GM18909 (cell line): ENCODE data around the gene FAM168B.
"Not testable (repeated sequence)": the region's sequence is repeated elsewhere in the genome, so short reads cannot be mapped to it uniquely, and the experiment has no call there.

Source experiments
- ATAC-seq: cut with Tn5 transposase; IDR thresholded peaks from one replicate; pipeline ENCODE4 v1.9.1; 2021; ENCODE audit warnings: mild to moderate bottlenecking; ENCODE audit not compliant: unreplicated experiment, poor library complexity

Gene FAM168B

DNA sequence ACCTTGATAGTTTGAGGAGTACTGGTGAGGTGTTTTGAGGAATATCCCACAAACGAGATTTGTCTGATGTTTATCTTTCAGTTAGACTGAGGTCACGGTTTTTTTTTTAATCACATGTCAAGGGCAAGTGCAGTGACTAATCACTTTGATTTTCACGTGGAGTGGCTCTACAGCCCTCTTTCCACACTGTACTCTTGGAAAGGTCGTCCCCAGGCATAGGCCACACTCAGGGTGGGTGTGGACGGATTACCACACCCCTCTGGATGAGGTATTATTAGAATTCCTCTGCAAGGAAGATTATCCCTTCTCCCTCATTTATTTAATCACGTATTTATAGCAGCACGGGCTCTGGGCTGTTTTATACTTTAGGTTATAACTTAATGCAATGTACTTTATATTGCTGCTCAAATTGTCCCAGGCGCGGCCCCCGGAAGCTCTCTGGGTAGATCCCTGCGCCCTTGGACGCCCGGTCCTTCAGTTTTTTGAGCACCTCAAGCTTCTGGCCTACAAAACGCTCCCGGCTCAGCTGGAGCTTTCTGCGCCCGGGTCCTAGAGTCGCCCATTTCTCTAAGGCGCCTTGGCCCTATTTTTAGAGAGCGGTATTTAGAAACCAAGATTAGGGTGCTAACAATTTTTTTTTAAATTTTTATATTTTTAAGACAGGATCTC lies 11.4 kb upstream of the FAM168B start:
- ATAC-seq: peak; percentile 77

DNA sequence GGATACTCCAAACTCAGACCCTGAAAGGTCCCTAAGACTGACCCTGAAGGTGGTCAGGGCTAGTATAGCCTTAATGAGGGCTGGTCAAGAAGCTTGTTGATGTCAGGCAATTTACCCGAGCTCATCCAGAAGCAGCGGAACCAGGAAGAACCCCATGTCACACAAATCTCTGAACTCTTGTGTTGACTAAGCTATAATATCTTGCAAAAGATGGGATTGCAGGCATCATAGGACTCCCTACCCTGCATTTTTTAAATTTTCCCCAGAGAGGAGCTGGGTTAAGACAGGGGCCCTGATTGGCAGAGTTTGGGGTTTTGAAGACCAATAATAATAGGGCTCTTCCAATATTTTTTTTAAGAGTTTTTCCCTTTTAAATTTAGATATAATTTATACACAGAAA lies 9.9 kb upstream of the FAM168B start:
- ATAC-seq: no peak

DNA sequence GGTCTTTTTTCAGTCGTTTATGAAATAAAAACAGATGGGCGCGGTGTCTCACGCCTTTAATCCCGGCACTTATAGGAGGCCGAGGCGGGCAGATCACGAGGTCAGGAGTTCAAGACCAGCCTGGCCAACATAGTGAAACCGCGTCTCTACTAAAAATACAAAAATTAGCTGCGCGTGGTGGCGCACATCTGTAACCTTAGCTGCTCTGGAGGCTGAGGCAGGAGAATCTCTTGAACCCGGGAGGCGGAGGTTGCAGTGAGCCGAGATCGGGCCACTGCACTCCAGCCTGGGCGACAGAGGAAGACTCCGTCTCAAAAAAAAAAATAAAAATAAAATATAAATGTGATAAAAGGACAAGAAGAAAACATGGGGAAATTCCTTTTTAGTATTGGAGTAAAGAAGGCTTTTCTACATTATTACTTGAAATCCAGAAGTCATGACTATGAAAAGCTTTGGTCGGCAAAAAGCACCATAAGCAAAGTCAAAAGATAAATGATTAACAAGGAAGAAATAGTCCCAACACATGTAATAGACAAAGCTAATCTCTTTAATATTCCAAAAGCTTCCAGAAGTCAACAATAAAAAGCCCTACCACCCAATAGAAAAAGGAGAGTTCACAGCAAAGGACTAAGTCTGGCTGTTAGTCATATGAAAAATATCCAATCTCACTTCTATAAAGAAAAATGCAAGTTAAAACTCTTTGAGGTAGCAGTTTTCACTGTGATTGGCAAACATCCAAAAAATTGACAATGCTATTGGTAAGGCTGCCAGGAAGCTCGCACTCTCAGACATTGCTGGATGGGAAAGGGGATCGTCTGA lies 1.4 kb upstream of the FAM168B start:
- ATAC-seq: no peak

DNA sequence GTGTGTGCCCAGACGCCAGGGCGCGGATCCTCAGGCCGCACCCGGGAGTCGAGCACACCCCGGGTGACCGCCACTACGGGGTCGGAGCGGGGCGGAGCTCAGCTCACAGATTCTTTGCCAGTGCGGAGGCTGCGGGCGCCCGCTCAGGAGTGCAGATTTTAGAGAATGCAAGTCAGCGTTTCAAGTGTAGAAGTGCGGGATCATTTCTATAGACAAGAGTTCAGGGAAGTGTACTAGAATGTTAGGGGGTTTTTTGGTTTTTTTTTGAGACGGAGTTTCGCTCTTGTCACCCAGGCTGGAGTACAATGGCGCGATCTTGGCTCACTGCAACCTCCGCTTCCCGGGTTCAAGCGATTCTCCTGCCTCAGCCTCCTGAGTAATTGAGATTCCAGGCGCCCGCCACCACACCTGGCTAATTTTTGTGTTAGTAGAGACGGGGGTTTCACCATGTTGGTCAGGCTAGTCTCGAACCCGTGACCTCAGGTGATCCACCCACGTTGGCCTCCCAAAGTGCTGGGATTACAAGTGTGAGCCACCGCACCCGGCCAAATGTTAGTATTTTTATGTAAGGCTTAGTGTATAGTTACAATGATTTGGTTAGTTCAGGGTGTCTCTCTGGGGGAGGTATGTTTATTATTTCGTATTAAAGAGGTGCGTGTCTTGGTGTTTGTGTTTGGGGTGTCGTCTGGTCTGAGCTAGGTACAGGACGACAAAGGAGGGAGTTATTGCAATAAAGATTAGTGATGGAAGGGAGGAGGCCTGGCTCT lies 619 bp upstream of the FAM168B start:
- peak; percentile 71 for ATAC-seq

DNA sequence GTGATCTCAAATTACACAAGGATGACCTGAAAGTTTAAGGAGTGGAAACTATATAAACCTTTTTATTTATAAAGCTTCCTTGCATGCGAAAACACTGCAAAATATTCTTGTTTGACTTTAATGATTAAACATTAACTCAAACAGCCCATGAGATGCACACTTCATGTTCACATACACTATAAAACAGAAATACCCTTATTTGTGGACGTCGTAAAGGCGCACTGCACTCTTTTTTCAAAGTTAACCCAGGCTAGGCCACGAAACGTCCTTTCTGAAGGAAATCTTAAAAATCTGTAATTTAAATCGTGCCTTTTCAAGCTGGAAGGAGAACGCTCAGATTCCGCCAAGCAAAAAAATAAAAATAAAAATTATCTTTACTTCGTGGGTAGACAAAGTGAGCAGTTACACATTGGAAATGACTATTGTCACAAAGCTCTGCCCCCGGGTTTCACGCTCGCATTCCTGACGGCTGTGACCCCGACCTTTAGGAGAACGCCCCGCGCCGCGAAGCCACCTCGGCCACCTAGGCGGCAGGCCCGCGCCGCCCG lies 728 bp downstream of the FAM168B start:
- no peak for ATAC-seq

DNA sequence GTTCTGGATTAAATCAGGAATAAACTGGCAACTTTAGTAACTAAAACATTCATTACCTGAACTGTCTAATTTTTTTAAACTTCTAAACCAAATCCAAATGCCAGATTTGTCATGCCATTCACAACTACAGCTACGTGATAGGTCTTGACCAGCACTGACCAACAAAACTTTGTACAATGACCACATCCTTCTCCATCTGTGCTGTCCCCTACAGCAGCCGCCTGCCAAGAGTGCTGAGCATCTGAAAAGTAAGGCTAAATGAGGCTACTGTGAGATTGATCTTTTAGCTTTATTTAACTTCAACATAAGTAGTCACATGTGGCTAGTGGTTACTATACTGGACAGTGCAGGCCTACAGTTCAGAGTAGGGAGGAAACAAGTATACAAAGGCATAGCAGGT lies 7.6 kb downstream of the FAM168B start:
- ATAC-seq: no peak

- ATAC-seq: no peak
Measured at GRCh38 chr2:131081190-131081589, 12.1 kb downstream of the FAM168B start.

- not testable (repeated sequence) for ATAC-seq
Measured at GRCh38 chr2:131079931-131080330, 13.3 kb downstream of the FAM168B start.

DNA sequence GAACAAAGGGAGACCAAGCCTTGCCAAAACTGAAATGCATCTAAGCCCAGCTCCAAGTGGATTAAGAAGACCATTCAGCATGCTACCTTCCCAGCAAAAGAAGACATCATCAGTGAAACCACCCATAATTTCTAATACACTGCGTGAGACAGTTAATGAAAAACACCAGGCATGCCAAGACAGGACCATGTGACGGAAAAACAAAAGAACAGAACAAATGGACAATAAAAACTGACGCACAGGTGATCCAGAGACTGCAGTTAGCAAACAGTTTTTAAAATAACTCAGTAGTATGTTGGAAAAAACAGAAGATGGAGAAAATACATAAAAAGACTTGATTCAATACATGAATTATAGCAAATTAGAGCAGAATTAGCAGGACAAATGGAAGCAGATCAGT lies 15.3 kb downstream of the FAM168B start:
- no peak for ATAC-seq

DNA sequence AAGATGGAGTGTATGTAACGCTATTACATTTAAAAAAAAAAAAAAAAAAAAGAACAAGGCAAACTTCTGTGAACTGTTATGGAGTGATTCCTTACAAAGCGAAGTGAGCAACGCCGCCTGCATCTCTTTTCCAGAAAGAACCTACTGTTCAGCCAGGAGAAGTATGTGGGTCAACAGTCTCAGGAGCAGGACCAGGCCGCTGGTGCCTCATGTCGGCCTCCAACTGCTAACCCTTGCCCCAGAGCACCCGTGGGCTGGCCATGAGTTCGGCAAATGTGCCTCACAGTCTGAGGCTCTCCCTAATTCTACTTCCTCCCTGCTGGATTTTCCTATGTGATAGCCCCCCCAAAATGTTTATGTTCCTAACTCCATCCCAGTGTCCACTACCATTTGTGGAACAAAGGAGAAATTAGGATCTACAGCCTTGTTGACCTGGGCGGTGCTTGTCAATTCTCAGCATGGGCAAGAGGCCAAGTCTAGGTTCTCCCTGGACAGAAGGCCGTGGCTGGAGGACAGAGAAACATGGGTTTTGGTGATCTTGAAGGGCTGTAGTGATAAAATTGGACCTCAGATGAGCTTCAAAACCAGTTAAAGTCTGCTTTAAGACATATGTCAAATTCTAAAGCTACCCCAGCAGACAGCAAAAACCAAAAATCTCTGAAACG lies 15.9 kb downstream of the FAM168B start:
- ATAC-seq: no peak

- no peak for ATAC-seq
Measured at GRCh38 chr2:131076707-131077106, 16.6 kb downstream of the FAM168B start.

DNA sequence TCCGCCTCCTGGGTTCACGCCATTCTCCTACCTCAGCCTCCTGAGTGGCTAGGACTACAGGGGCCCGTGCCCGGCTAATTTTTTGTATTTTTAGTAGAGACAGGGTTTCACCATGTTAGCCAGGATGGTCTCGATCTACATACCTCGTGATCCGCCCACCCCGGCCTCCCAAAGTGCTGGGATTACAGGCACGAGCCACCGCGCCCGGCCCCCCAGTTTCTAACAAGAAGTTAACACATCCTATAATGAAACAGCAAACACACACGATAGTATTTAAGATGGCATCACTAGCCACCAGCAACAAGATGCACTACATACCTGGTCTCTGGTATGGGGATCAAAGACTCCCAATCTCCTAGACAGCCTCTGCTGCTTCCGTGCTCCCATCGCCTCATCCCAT lies 17.7 kb downstream of the FAM168B start:
- ATAC-seq: not testable (repeated sequence)

DNA sequence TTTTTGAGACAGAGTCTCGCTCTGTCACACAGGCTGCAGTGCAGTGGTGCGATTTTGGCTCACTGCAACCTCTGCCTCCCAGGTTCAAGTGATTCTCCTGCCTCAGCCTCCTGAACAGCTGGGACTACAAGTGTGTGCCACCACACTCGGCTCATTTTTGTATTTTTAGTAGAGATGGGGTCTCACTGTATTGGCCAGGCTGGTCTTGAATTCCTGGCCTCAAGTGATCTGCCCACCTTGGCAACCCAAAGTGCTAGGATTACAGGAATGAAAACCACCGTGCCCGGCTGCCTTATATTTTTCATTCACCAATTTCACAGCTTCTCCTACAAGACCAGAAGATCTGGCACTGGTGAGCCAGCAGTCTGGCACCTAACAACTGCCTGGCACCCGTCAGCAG lies 25.1 kb downstream of the FAM168B start:
- ATAC-seq: not testable (repeated sequence)

DNA sequence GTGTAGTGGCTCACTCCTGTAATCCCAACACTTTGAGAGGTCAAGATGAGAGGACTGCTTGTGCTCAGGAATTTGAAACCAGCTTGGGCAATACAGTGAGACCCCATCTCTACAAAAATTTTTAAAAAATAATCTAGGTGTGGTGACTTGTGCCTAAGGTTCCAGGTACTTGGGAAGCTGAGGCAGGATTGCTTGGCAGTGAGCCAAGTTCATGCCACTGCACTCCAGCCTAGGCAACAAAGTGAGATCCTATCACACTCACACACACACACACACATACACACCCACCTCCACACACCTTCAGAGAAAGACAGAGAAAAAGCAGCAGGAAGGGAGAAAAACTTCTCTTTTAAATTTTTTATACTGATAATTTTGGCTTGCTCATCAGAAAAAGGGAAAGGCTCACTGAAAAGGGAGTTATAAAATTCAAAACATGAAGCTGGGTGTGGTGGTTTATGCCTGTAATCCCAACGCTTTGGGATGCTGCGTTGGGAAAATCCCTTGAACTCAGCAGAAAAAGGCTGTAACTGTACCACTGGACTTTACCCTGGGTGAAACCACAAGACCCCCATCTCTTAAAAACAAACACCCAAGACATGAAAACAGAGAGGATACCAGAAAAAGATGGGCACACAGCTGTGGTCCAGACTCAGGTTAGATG lies 25.7 kb downstream of the FAM168B start:
- no peak for ATAC-seq

GRCh38 chr2:131064589-131065512 lies 28.4 kb downstream of the FAM168B start:
- no peak for ATAC-seq

- no peak for ATAC-seq
Measured at GRCh38 chr2:131063501-131064283, 29.6 kb downstream of the FAM168B start.

DNA sequence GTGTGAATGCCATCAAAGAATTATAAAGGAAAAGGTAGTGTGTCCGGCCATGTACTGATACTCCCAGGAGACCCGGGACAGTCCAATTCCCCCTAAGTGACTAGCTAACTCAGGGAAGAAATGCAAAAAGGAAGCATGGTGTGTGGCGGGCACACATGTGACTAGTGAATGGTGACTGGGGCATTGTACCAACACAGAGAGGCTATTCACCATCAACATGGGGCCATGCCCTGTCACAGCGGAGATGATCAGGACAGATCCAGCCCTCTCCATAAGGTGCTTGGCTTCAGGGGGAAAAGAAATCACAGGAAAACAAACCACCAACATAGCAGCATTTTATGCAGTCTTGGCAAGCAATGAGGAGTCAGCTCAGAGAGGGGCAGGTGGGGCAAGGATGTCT lies 34.3 kb downstream of the FAM168B start:
- ATAC-seq: no peak

- no peak for ATAC-seq
Measured at GRCh38 chr2:131058214-131058843, 34.9 kb downstream of the FAM168B start.
